Activated T-helper 2 cell treated with anti-CD3 and anti-CD28 coated beads, Interferon-gamma antibody, Interleukin-2, Interleukin-4, amounts not matched to agents 10 μg/mL and 5 μg/mL and 100 μg/mL, durations not matched to agents 14 hours and 24 hours and 36 hours (primary cell): ENCODE data around the gene SLC8A1. TPM values are rescaled to one million over a fixed set of nuclear protein-coding genes. Genes with fewer than 3 reads are reported as not detected.
A peak's percentile ranks its signal among the peaks of the same experiment; 100 is the strongest.

ENCODE experiments used
- DNase-seq: peaks from one replicate; pipeline ENCODE4 v3.0.0; 2021; ENCODE audit warnings: low spot score
- H3K27ac Mint-ChIP-seq: one replicate; pipeline ENCODE4 v1.8.0; 2021; ENCODE audit warnings: mixed read lengths
- H3K27me3 Mint-ChIP-seq: one replicate; pipeline ENCODE4 v1.8.0; 2021; ENCODE audit warnings: low read depth, mixed read lengths
- H3K36me3 Mint-ChIP-seq: one replicate; pipeline ENCODE4 v1.8.0; 2021; ENCODE audit warnings: low read depth, mixed read lengths
- H3K4me1 Mint-ChIP-seq: one replicate; pipeline ENCODE4 v1.8.0; 2021; ENCODE audit warnings: low read depth, mixed read lengths
- H3K4me3 Mint-ChIP-seq: one replicate; pipeline ENCODE4 v1.8.0; 2021; ENCODE audit warnings: low read depth, mild to moderate bottlenecking, moderate library complexity, mixed read lengths
- H3K9me3 Mint-ChIP-seq: one replicate; pipeline ENCODE4 v1.8.0; 2021; ENCODE audit warnings: mixed read lengths
- intact Hi-C: fragments of 100-400 bp; cut with micrococcal nuclease; formaldehyde crosslinking; loops from one replicate; pipeline ENCODE4 v1.15.1; 2023
- total RNA-seq: library from RNA; stranded (reverse); gene quantifications from 2 replicates; pipeline ENCODE4 v1.2.3, GENCODE V29; 2022

The SLC8A1 gene
- total RNA-seq, 1 donor from 2014 or later, result 5.5 TPM

DNA sequence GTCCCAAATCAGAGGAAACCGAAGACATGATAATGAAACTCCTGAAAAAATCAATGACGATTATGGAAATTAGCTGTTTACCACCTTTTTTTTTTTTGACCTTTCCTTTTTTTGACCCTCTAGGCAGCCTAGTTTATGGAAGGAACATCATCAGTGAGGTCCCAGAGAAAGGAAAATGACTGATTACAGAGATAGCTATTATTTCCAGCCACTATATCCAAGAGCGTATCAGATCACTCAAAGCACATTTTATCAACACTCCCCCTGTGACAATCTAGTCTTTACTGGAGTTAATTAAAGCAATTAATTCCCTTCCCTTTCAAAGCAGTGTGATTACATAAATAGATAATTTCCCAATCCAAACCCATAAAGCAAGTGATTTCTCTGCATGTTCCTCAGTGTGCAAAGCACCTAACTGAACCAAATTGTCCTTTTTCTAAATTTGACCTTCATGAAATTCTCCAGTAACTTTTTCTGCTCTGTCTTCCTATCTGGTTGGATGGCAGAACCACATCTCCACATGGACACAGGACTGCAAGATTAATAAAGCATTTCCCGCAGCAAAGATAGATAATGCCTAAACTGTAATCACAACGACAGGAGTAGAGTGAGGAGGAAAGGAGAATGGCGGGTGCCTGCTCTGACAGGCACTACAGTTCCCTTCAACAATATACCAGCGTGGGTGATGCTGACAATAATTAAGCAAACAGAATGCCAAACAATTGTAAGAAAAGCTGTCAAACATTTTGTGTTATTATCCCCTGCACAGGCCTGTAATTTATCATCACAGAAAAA, 194.4 kb downstream of the SLC8A1 start:
- H3K27ac Mint-ChIP-seq, result no peak overlapping the region
- intact Hi-C loops, result no loop called here
- H3K27me3 Mint-ChIP-seq, result no peaks in the 10 kb centered on the region
- no peaks in the 10 kb centered on the region for H3K9me3 Mint-ChIP-seq
- H3K4me3 Mint-ChIP-seq, result no peak overlapping the region
- DNase-seq, result no peak
- H3K4me1 Mint-ChIP-seq, result peaks cover 3% of the 10 kb centered on the region
- H3K36me3 Mint-ChIP-seq, result no peaks in the 10 kb centered on the region

DNA sequence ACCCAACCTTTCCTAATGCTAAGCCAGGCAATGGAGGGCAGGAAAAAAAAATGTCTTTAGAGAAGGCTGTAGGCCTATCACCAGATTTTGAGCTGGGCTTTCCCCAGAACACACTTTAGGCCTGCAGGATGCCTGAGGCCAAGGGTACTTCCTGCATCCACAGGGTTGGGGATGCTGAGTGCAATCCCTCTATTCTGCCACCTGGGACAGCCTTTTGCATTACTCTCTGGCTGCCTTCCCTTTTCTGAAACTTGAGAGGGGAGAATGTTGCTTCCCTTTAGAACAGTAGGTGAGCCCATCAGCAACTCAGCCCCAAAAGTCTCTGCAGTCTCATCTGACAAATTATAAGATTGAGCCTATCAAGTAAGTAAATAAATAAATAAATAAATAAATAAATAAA, 195.2 kb downstream of the SLC8A1 start:
- Mint-ChIP-seq H3K9me3 (no peaks in the 10 kb centered on the region), H3K4me3 (no peak overlapping the region), H3K27ac (no peak overlapping the region), H3K36me3 (no peaks in the 10 kb centered on the region), H3K27me3 (no peaks in the 10 kb centered on the region), H3K4me1 (peaks cover 3% of the 10 kb centered on the region)
- intact Hi-C loops, result no loop called here
- DNase-seq, result no peak

- Mint-ChIP-seq H3K27me3 (no peaks in the 10 kb centered on the region), H3K4me1 (peaks cover 3% of the 10 kb centered on the region), H3K9me3 (no peaks in the 10 kb centered on the region), H3K27ac (no peak overlapping the region), H3K36me3 (no peaks in the 10 kb centered on the region), H3K4me3 (no peak overlapping the region)
- no peak for DNase-seq
- intact Hi-C loops, result no loop called here
Observed at GRCh38 chr2:40256008-40256407, 195.9 kb downstream of the SLC8A1 start.

DNA sequence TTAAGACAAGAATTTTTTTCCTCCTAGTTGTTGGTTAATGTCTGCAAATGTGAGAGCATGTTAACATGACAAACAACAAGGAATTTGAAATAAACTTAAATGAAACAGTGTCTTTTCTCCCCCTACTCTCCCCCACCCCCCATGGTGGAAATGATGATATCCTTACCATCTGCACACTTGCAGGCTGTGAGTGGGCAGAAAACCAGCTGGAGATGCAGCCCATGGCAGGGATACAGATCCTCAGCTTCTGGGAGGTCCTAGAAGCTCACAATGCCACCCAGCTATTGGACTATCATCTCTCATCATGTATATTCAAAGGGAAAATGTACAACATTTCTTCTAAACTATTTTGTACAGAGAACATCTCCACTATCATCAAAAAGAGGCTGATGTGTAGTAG, 196.8 kb downstream of the SLC8A1 start:
- Mint-ChIP-seq H3K27ac (peak overlapping the region; percentile 10), H3K36me3 (no peaks in the 10 kb centered on the region), H3K4me3 (no peak overlapping the region), H3K4me1 (peaks cover 1% of the 10 kb centered on the region), H3K9me3 (no peaks in the 10 kb centered on the region), H3K27me3 (no peaks in the 10 kb centered on the region)
- intact Hi-C loops, result no loop called here
- no peak for DNase-seq

DNA sequence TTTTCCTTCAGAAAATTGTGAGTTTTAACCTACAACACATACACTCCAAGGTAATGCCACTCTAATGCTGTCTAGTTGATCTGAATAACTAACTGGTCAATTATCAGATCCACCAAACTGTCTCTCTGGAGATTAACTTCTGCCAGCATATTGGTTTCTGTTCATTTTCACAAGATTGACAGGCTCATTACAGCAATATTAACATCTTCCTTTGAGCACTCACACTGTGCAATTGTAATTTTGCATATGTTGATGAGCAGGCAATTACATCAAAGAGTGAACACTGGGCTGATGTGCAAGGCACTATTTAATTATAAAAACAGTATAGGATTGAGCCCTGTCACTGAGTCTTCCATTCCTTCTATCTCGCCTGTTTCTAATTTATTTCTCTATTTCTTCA, 197.3 kb downstream of the SLC8A1 start:
- H3K9me3 Mint-ChIP-seq, result no peaks in the 10 kb centered on the region
- peak overlapping the region; percentile 10 for H3K27ac Mint-ChIP-seq
- intact Hi-C loops, result no loop called here
- H3K4me1 Mint-ChIP-seq, result peaks cover under 1% of the 10 kb centered on the region
- no peak for DNase-seq
- H3K36me3 Mint-ChIP-seq, result no peaks in the 10 kb centered on the region
- no peak overlapping the region for H3K4me3 Mint-ChIP-seq
- no peaks in the 10 kb centered on the region for H3K27me3 Mint-ChIP-seq

DNA sequence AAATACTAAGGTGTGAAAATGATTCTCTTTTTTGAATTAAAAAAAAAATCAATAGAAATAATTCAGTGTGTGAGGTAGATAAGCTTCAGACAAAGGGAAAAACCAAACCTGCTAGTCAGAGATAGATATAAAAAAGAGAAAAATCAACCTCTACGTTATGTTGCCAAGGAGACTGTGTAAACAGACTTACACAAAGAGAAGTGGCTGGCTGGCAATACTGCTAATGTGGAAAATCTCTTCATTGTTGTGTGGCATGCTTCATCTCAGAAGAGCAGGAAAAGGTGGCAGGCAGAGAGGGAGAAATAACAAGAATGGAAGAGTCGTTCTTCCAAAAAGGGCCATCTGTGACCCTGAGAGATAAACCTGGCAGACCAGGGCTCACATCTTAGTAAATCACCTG, 200.8 kb downstream of the SLC8A1 start:
- H3K27ac Mint-ChIP-seq, result no peak overlapping the region
- DNase-seq, result no peak
- intact Hi-C loops, result no loop called here
- H3K27me3 Mint-ChIP-seq, result no peaks in the 10 kb centered on the region
- H3K4me3 Mint-ChIP-seq, result no peak overlapping the region
- H3K9me3 Mint-ChIP-seq, result no peaks in the 10 kb centered on the region
- H3K4me1 Mint-ChIP-seq, result peaks cover 4% of the 10 kb centered on the region
- H3K36me3 Mint-ChIP-seq, result no peaks in the 10 kb centered on the region

GRCh38 chr2:40249577-40249976, 202.3 kb downstream of the SLC8A1 start:
- H3K27me3 Mint-ChIP-seq, result no peaks in the 10 kb centered on the region
- no peak for DNase-seq
- no peaks in the 10 kb centered on the region for H3K9me3 Mint-ChIP-seq
- H3K27ac Mint-ChIP-seq, result no peak overlapping the region
- intact Hi-C loops, result loop anchor here (10.0 kb wide), 2 partner anchors 205 to 305 kb away; partner anchors contain the start of gene SLC8A1
- H3K4me3 Mint-ChIP-seq, result no peak overlapping the region
- H3K36me3 Mint-ChIP-seq, result no peaks in the 10 kb centered on the region
- peaks cover 4% of the 10 kb centered on the region for H3K4me1 Mint-ChIP-seq

DNA sequence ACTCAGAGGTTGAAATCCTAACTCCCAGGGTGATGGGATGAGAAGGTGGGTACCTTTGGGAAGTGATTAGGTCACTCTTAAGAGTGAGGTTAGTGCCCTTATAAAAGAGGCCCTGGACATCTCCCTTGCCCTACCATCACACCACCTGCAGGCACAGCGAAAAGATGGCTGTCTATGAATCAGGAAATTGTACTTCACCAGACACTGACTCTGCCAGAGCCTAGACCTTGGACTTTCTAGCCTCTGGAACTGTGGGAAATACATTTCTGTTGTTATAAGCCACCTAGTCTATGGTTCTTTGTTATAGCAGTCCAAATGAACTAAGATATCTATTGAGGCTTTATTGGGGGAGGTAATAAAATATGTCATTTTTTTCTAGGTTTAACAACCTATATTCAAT, 203.6 kb downstream of the SLC8A1 start:
- Mint-ChIP-seq H3K4me1 (peaks cover 8% of the 10 kb centered on the region), H3K27ac (no peak overlapping the region), H3K36me3 (no peaks in the 10 kb centered on the region), H3K9me3 (no peaks in the 10 kb centered on the region), H3K27me3 (no peaks in the 10 kb centered on the region), H3K4me3 (no peak overlapping the region)
- no peak for DNase-seq
- intact Hi-C loops, result loop anchor here (10.0 kb wide), 2 partner anchors 207 to 307 kb away; partner anchors contain the start of gene SLC8A1

DNA sequence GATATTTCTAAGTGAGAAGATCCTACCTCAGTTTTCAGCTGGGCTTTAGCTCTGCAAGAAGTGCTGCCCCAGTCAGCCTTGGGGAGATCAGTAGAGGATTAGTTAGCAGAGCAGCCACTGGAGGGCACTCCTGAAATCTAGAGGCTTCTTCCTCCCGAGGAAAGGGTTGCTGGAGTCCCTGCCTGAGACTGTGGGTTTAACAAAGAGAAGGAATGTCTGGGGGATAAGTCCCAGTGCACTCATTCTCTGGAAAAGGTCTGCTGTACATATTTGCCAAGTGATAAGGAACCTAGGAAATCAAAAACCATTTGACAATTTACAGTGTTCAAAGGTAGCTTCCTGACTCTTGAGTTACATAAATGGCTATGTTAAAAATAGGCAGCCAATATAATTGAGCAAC, 207.2 kb downstream of the SLC8A1 start:
- Mint-ChIP-seq H3K27me3 (no peaks in the 10 kb centered on the region), H3K9me3 (no peaks in the 10 kb centered on the region), H3K36me3 (no peaks in the 10 kb centered on the region), H3K4me1 (peaks cover 8% of the 10 kb centered on the region), H3K4me3 (no peak overlapping the region), H3K27ac (no peak overlapping the region)
- intact Hi-C loops, result loop anchor here (10.0 kb wide), 2 partner anchors 210 to 310 kb away; partner anchors contain the start of gene SLC8A1
- no peak for DNase-seq

GRCh38 chr2:40244251-40244650, 207.6 kb downstream of the SLC8A1 start:
- no peaks in the 10 kb centered on the region for H3K9me3 Mint-ChIP-seq
- peaks cover 4% of the 10 kb centered on the region for H3K4me1 Mint-ChIP-seq
- no peak overlapping the region for H3K4me3 Mint-ChIP-seq
- no peak for DNase-seq
- H3K27me3 Mint-ChIP-seq, result no peaks in the 10 kb centered on the region
- no peaks in the 10 kb centered on the region for H3K36me3 Mint-ChIP-seq
- intact Hi-C loops, result loop anchor here (10.0 kb wide), 2 partner anchors 211 to 311 kb away; partner anchors contain the start of gene SLC8A1
- no peak overlapping the region for H3K27ac Mint-ChIP-seq

GRCh38 chr2:40243581-40244187, 208.2 kb downstream of the SLC8A1 start:
- intact Hi-C loops, result loop anchor here (10.0 kb wide), 2 partner anchors 211 to 311 kb away; partner anchors contain the start of gene SLC8A1
- Mint-ChIP-seq H3K36me3 (no peaks in the 10 kb centered on the region), H3K27me3 (no peaks in the 10 kb centered on the region), H3K4me3 (no peak overlapping the region), H3K4me1 (peaks cover 4% of the 10 kb centered on the region), H3K27ac (no peak overlapping the region), H3K9me3 (no peaks in the 10 kb centered on the region)
- DNase-seq, result no peak

DNA sequence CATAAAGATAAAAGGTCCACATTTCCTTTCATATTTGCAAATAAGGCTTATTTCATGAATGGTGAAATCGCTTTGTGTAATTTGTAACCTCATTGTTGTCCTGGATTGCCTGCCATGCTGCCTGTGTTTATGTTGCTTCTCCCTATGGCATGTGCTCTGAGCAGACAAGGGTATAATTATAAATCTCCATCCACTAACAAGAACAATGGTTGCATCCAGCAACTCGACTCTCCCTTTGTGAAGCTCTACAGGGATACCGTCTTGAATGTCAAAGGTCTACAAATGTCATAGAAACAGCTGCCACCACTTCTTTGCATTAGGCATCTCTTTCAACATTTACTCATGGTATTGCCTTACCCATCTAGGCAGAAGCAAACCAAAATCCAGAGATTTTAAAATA, 209.6 kb downstream of the SLC8A1 start:
- Mint-ChIP-seq H3K27me3 (no peaks in the 10 kb centered on the region), H3K4me1 (peaks cover 4% of the 10 kb centered on the region), H3K36me3 (no peaks in the 10 kb centered on the region), H3K27ac (no peak overlapping the region), H3K9me3 (no peaks in the 10 kb centered on the region), H3K4me3 (no peak overlapping the region)
- no peak for DNase-seq
- intact Hi-C loops, result loop anchor here (10.0 kb wide), 2 partner anchors 212 to 312 kb away; partner anchors contain the start of gene SLC8A1

GRCh38 chr2:40240070-40240469, 211.8 kb downstream of the SLC8A1 start:
- DNase-seq, result no peak
- Mint-ChIP-seq H3K27ac (no peak overlapping the region), H3K4me3 (no peak overlapping the region), H3K27me3 (no peaks in the 10 kb centered on the region), H3K36me3 (no peaks in the 10 kb centered on the region), H3K4me1 (peaks cover 4% of the 10 kb centered on the region), H3K9me3 (no peaks in the 10 kb centered on the region)
- intact Hi-C loops, result loop anchor here (10.0 kb wide), 2 partner anchors 215 to 315 kb away; partner anchors contain the start of gene SLC8A1
